Esophagus squamous epithelium (tissue), 5 donors: ENCODE results near the gene SLC2A13. TPM values are rescaled to one million over a fixed set of nuclear protein-coding genes. Genes with fewer than 3 reads are reported as not detected.

Source experiments
- DNase-seq: peaks from one replicate; lab custom pipeline; 2025; lab: John Stamatoyannopoulos, UW
- H3K27ac ChIP-seq, 4 donors: fragments of 200-600 bp; sonication (generic); one replicate each; pipeline ENCODE4 v1.5.1; 2016 to 2019; ENCODE audit warnings: mild to moderate bottlenecking in 1 of 4
- H3K27me3 ChIP-seq, 4 donors: fragments of 200-600 bp; sonication (generic); 1 replicate in 3 of 4; 2 replicates in 1 of 4; pipeline versions ENCODE4 v1.5.1 to v1.6.0; 2017 to 2021; ENCODE audit warnings: antibody characterized with exemption in 1 of 4
- H3K36me3 ChIP-seq, 3 donors: fragments of 200-600 bp; sonication (generic); one replicate each; pipeline ENCODE4 v1.5.1; 2016 to 2019
- H3K4me1 ChIP-seq, 3 donors: fragments of 200-600 bp; sonication (generic); one replicate each; pipeline ENCODE4 v1.5.1; 2017 to 2019
- H3K4me3 ChIP-seq, 4 donors: fragments of 200-600 bp; sonication (generic); 1 replicate in 3 of 4; 2 replicates in 1 of 4; pipeline ENCODE4 v1.5.1; 2016 to 2019; ENCODE audit warnings: mild to moderate bottlenecking in 2 of 4, moderate library complexity in 1 of 4
- H3K9me3 ChIP-seq, 3 donors: fragments of 200-600 bp; sonication (generic); one replicate each; pipeline ENCODE4 v1.5.1; 2016 to 2019
- POLR2A ChIP-seq, 4 donors: fragments of 450-650 bp; IDR thresholded peaks; one replicate each; pipeline ENCODE4 v1.6.1; 2017; ENCODE audit warnings: antibody characterized with exemption in 4 of 4, mild to moderate bottlenecking in 4 of 4, moderate library complexity in 3 of 4
- WGBS, 2 donors: methylation state at CpG; one replicate each; pipeline ENCODE4 v1.1.5; 2018; 5-methylcytosine and 5-hydroxymethylcytosine counted together
- intact Hi-C: fragments of 100-400 bp; cut with DNase I; formaldehyde crosslinking; loops from one replicate; pipeline ENCODE4 v1.15.0; 2022
- total RNA-seq, 4 donors: library from RNA; depleted of rRNA; stranded (reverse); fragments of >200 nt; gene quantifications; one replicate each; pipeline ENCODE4 v1.1.0, GENCODE V29; 2016
- TF ChIP-seq, protein P1 (sequence below), 6 experiments: fragments of 450-650 bp in 4 of 6; fragments of 200-600 bp in 2 of 6; sonication (generic) in 2 of 6; IDR thresholded peaks; one replicate each; pipeline ENCODE4 v1.5.1; 2016 to 2019; ENCODE audit warnings: antibody characterized with exemption in 6 of 6, mild to moderate bottlenecking in 4 of 6, moderate library complexity in 4 of 6
- donor health status: DM: yes; HTN: yes; CAD: no.

The SLC2A13 gene
- total RNA-seq, 4 donors from 2014 or later: 2.6 to 10.5 (median 4.0) TPM

DNA sequence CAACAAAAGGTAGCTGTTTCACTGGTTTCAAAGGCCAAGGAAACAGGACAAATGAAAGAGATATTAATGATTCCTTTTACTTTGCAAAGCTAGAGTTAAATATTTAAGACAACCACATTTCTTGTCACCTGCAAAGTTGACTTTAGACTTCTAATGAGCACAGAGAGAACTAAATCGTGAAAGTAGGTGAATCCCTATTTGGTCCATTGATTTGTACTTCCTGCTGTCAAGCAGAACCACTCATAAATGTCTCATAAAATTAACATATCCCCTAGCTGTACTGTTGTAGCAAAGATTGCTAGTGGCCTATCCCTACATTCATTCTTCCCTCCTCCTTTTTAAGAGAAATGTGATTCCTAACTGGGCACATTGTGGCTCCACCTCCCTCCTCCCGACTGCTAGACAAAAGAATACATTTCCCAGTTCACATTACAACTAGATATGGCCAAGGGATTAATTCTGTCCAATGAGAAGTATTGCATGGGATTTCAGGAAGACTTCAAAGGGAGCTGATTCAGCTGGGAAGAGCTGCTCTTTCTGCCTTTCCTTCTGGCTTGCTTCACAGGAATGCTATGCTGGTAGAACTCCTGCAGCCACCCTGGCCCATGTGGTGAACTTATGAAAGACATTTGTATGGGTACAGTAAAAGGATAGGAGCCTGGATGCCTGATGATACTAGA, 258.8 kb downstream of the SLC2A13 start:
- no peak for TF ChIP-seq POLR2A (IDR thresholded peaks at IDR 0.05)
- TF ChIP-seq, protein P1, sequence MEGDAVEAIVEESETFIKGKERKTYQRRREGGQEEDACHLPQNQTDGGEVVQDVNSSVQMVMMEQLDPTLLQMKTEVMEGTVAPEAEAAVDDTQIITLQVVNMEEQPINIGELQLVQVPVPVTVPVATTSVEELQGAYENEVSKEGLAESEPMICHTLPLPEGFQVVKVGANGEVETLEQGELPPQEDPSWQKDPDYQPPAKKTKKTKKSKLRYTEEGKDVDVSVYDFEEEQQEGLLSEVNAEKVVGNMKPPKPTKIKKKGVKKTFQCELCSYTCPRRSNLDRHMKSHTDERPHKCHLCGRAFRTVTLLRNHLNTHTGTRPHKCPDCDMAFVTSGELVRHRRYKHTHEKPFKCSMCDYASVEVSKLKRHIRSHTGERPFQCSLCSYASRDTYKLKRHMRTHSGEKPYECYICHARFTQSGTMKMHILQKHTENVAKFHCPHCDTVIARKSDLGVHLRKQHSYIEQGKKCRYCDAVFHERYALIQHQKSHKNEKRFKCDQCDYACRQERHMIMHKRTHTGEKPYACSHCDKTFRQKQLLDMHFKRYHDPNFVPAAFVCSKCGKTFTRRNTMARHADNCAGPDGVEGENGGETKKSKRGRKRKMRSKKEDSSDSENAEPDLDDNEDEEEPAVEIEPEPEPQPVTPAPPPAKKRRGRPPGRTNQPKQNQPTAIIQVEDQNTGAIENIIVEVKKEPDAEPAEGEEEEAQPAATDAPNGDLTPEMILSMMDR (IDR thresholded peaks at IDR 0.05): no peak
- Histone ChIP-seq H3K36me3 (no peaks in the 10 kb centered on the region), H3K9me3 (no peaks in the 10 kb centered on the region), H3K27ac (no peak overlapping the region), H3K27me3 (no peaks in the 10 kb centered on the region), H3K4me3 (no peak overlapping the region), H3K4me1 (no peaks in the 10 kb centered on the region)
- DNase-seq: no peak
- intact Hi-C loops: no loop called here
- WGBS, 2 donors: 39 to 45% methylated on average over 2 of the region's 2 CpGs

DNA sequence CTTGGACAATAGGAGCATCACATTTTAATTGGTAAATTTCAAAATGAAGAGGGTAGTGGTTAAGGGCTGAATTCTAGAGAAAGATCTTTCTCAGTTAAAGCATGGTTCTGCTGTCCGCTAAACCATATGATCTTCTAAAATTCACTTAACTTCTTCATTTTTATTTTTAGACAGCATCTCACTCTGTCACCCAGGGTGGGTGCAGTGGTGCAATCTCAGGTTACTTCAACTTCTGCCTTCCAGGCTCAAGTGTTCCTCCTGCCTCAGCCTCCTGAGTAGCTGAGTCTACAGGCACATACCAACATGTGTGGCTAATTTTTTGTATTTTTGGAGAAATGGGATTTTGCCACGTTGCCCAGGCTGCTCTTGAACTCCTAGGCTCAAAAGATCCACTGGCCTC, 259.6 kb downstream of the SLC2A13 start:
- H3K4me3 ChIP-seq: no peak overlapping the region

GRCh38 chr12:39840422-39840821, 265.5 kb downstream of the SLC2A13 start:
- 69 to 74% methylated on average over 2 of the region's 2 CpGs for WGBS, 2 donors
- no peak for DNase-seq
- TF ChIP-seq POLR2A (IDR thresholded peaks at IDR 0.05): no peak
- TF ChIP-seq, protein P1 (IDR thresholded peaks at IDR 0.05): no peak
- intact Hi-C loops: no loop called here
- Histone ChIP-seq H3K4me3 (no peak overlapping the region), H3K27ac (no peak overlapping the region), H3K27me3 (no peaks in the 10 kb centered on the region), H3K9me3 (no peaks in the 10 kb centered on the region), H3K4me1 (no peaks in the 10 kb centered on the region), H3K36me3 (no peaks in the 10 kb centered on the region)

More for the DNA sequence above, 259.6 kb downstream of the SLC2A13 start:
- DNase-seq: no peak
- Histone ChIP-seq H3K36me3 (no peaks in the 10 kb centered on the region), H3K27ac (no peak overlapping the region), H3K9me3 (no peaks in the 10 kb centered on the region), H3K4me1 (no peaks in the 10 kb centered on the region), H3K27me3 (no peaks in the 10 kb centered on the region)
- no peak for TF ChIP-seq POLR2A (IDR thresholded peaks at IDR 0.05)
- TF ChIP-seq, protein P1 (IDR thresholded peaks at IDR 0.05): no peak
- 69 to 79% methylated on average over 2 of the region's 2 CpGs for WGBS, 2 donors
- intact Hi-C loops: no loop called here

GRCh38 chr12:39839072-39839471, 266.8 kb downstream of the SLC2A13 start:
- Histone ChIP-seq H3K4me1 (no peaks in the 10 kb centered on the region), H3K9me3 (no peaks in the 10 kb centered on the region), H3K27me3 (no peaks in the 10 kb centered on the region), H3K36me3 (no peaks in the 10 kb centered on the region), H3K4me3 (no peak overlapping the region), H3K27ac (no peak overlapping the region)
- no peak for TF ChIP-seq POLR2A (IDR thresholded peaks at IDR 0.05)
- TF ChIP-seq, protein P1 (IDR thresholded peaks at IDR 0.05): no peak
- no peak for DNase-seq
- WGBS, 2 donors: 82 to 91% methylated on average over 6 of the region's 6 CpGs
- intact Hi-C loops: no loop called here

DNA sequence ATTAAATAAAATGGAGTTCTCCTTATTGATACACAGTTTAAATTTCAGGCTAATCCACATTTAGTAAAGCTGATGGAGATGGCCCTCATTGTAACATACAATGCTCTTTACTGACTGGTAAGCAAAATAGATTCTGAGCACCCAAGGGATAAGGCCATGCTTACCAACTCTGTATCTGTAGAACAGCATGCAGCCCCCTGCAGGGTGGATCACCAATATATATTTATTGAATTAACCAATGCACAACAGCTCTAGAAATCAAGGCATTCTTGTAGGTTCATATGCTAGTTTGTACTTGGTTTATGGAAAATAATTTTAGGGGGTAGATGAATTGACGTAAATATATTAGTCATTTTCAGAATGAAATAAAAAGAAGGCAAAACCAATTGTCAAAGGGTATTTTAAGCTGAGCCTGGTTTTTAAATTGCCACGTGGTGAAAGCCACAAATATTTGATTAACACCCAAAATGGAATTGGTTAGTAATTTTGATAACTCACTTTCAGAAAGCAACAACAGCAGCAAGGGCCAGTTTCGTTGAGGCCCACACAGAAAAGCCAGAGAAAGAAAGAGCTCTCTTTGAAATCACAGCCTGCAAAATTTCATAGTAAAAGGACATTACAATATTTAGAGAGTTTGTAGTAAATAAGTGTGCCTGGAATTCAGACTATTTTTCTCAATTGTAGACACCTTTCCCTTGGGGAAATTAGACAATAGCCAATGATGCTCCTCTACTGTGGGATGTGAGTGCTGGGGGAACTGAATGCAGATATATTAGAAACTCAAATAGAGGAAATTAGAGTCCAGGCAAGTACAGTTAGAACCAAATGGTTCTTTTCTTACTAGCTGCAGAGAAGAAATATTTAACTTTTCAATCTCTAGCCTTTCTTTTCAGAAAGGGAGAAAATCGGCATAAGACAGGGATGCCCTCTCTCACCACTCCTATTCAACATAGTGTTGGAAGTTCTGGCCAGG, 270.1 kb downstream of the SLC2A13 start:
- H3K27me3 ChIP-seq: no peaks in the 10 kb centered on the region
- H3K4me1 ChIP-seq: no peaks in the 10 kb centered on the region
- intact Hi-C loops: no loop called here
- no peak overlapping the region for H3K27ac ChIP-seq
- H3K9me3 ChIP-seq: no peaks in the 10 kb centered on the region
- H3K4me3 ChIP-seq: no peak overlapping the region
- TF ChIP-seq, protein P1 (IDR thresholded peaks at IDR 0.05): no peak
- no peak for TF ChIP-seq POLR2A (IDR thresholded peaks at IDR 0.05)
- no peaks in the 10 kb centered on the region for H3K36me3 ChIP-seq
- no peak for DNase-seq
- WGBS, 2 donors: 65 to 74% methylated on average over 4 of the region's 4 CpGs
